A549 (cell line): Measurements from ENCODE around the gene HHATL. TPM values are rescaled to one million over a fixed set of nuclear protein-coding genes. Genes with fewer than 3 reads are reported as not detected.

ENCODE experiments used
- ATAC-seq, 2 experiments: fragments of 200-7000 bp in 1 of 2; fragments of >200 bp in 1 of 2; cut with Nextera tagmentation in 1 of 2; cut with Tn5 transposase in 1 of 2; 3 replicates each; pipeline versions ENCODE4 v1.8.0 to v1.9.1; 2018 to 2020; ENCODE audit warnings: mild to moderate bottlenecking in 1 of 2, moderate library complexity in 1 of 2
- CTCF ChIA-PET: fragments of 300-600 bp; sonication (Branson Sonifier 250); formaldehyde crosslinking; extraction: SDS; loops from one replicate; lab custom pipeline; 2021; ENCODE audit warnings: antibody characterized with exemption, inconsistent platforms; lab: Yijun Ruan, JAX
- POLR2A ChIA-PET: fragments of 350-600 bp; formaldehyde crosslinking; extraction: SDS; loops from one replicate; lab custom pipeline; 2021; ENCODE audit warnings: antibody characterized with exemption, inconsistent platforms; lab: Yijun Ruan, JAX
- DNase-seq, 2 experiments: peaks; one replicate each; pipeline versions ENCODE4 v3.0.0 to v3.0.0-alpha.2; 2011 to 2016; ENCODE audit warnings: low read depth in 1 of 2, low spot score in 1 of 2
- FAIRE-seq: peaks from 2 replicates; lab custom pipeline; 2011; peaks lifted over from hg19 to GRCh38; lab: Jason Lieb, UNC
- H3K27ac ChIP-seq, 2 experiments: fragments of >200 bp; sonication (Bioruptor Twin); formaldehyde crosslinking; 3 replicates each; pipeline ENCODE4 v1.5.1; 2016 to 2017
- H3K4me1 ChIP-seq: fragments of >200 bp; sonication (Bioruptor Twin); formaldehyde crosslinking; 3 replicates; pipeline ENCODE4 v1.6.1; 2016
- H3K4me2 ChIP-seq: fragments of >200 bp; sonication (Bioruptor Twin); formaldehyde crosslinking; 3 replicates; pipeline ENCODE4 v1.6.1; 2016
- H3K4me3 ChIP-seq: fragments of >200 bp; sonication (Bioruptor Twin); formaldehyde crosslinking; 3 replicates; pipeline ENCODE4 v1.5.1; 2016
- H3K9me3 ChIP-seq: fragments of >200 bp; sonication (Bioruptor Twin); formaldehyde crosslinking; 3 replicates; pipeline ENCODE4 v1.6.1; 2016
- BCL3 ChIP-seq: fragments of >200 bp; sonication (Bioruptor Twin); formaldehyde crosslinking; IDR thresholded peaks from 3 replicates; pipeline ENCODE4 v1.6.1; 2016
- CBX2 ChIP-seq: fragments of 200-600 bp; sonication (generic); IDR thresholded peaks from 2 replicates; pipeline ENCODE4 v1.6.1; 2016; ENCODE audit warnings: low read depth, mild to moderate bottlenecking, borderline replicate concordance
- CHD2 ChIP-seq: fragments of 150-350 bp; IDR thresholded peaks from 2 replicates; pipeline ENCODE4 v1.6.1; 2014; ENCODE audit warnings: low read length; ENCODE audit not compliant: partially characterized antibody
- CTCF ChIP-seq: fragments of >200 bp; sonication (Bioruptor Twin); formaldehyde crosslinking; IDR thresholded peaks from 3 replicates; pipeline ENCODE4 v1.5.1; 2016
- EHF ChIP-seq: fragments of 250-450 bp; sonication (Bioruptor Pico); IDR thresholded peaks from 2 replicates; pipeline ENCODE4 v1.5.0; 2020; ENCODE audit warnings: mild to moderate bottlenecking
- EHMT2 ChIP-seq: fragments of 200-600 bp; sonication (generic); IDR thresholded peaks from 2 replicates; pipeline ENCODE4 v1.6.1; 2016; ENCODE audit warnings: antibody characterized with exemption, low read depth, mild to moderate bottlenecking, moderate library complexity
- ESRRA ChIP-seq: fragments of 150-350 bp; IDR thresholded peaks from 2 replicates; pipeline ENCODE4 v1.6.1; 2014; ENCODE audit warnings: mild to moderate bottlenecking, low read length, borderline replicate concordance
- FOSL2 ChIP-seq, 2 experiments: fragments of 450-650 bp in 1 of 2; fragments of >200 bp in 1 of 2; sonication (Bioruptor Twin) in 1 of 2; formaldehyde crosslinking; IDR thresholded peaks; 2 replicates each; pipeline versions ENCODE4 v1.5.0 to v1.6.1; 2016 to 2020; ENCODE audit warnings: mild to moderate bottlenecking in 1 of 2, moderate library complexity in 1 of 2
- HOXA7 ChIP-seq: fragments of 250-450 bp; sonication (Bioruptor Pico); IDR thresholded peaks from 2 replicates; pipeline ENCODE4 v1.5.0; 2020; ENCODE audit warnings: mild to moderate bottlenecking, moderate library complexity
- HOXB13 ChIP-seq: fragments of 250-450 bp; sonication (Bioruptor Pico); IDR thresholded peaks from 2 replicates; pipeline ENCODE4 v1.5.0; 2020; ENCODE audit warnings: low read depth, mild to moderate bottlenecking, moderate library complexity
- HOXB5 ChIP-seq: fragments of 250-450 bp; sonication (Bioruptor Pico); IDR thresholded peaks from 2 replicates; pipeline ENCODE4 v1.5.0; 2020; ENCODE audit warnings: mild to moderate bottlenecking, moderate library complexity
- KDM1A ChIP-seq: fragments of 200-600 bp; sonication (generic); IDR thresholded peaks from 2 replicates; pipeline ENCODE4 v1.6.1; 2016; ENCODE audit warnings: low read depth, mild to moderate bottlenecking
- MAFK ChIP-seq: fragments of 450-650 bp; IDR thresholded peaks from 2 replicates; pipeline ENCODE4 v1.6.1; 2014; ENCODE audit not compliant: partially characterized antibody
- MYC ChIP-seq: IDR thresholded peaks from 2 replicates; pipeline ENCODE4 v1.6.1; 2012; ENCODE audit warnings: mild to moderate bottlenecking, inconsistent platforms, low read length, improper control_type of control experiment, borderline replicate concordance
- POLR2A ChIP-seq: IDR thresholded peaks from 2 replicates; pipeline ENCODE4 v1.6.1; 2012; ENCODE audit warnings: mild to moderate bottlenecking, low read length
- RAD21 ChIP-seq, 2 experiments: fragments of >200 bp in 1 of 2; sonication (Bioruptor Twin) in 1 of 2; formaldehyde crosslinking in 1 of 2; IDR thresholded peaks in 1 of 2; conservative IDR thresholded peaks in 1 of 2; 2 replicates in 1 of 2; 3 replicates in 1 of 2; pipeline ENCODE4 v1.6.1; 2012 to 2018; ENCODE audit warnings: inconsistent platforms in 1 of 2
- RARB ChIP-seq: fragments of 250-450 bp; sonication (Bioruptor Pico); IDR thresholded peaks from 2 replicates; pipeline ENCODE4 v1.8.0; 2021; ENCODE audit warnings: mild to moderate bottlenecking, moderate library complexity
- RNF2 ChIP-seq: fragments of 200-600 bp; sonication (generic); IDR thresholded peaks from 2 replicates; pipeline ENCODE4 v1.6.1; 2016; ENCODE audit warnings: low read depth, mild to moderate bottlenecking, antibody characterized with exemption, moderate library complexity, borderline replicate concordance
- SREBF2 ChIP-seq: fragments of 450-650 bp; IDR thresholded peaks from 2 replicates; pipeline ENCODE4 v1.6.1; 2014; ENCODE audit warnings: mild to moderate bottlenecking, moderate library complexity
- TFCP2L1 ChIP-seq: fragments of 250-450 bp; sonication (Bioruptor Pico); IDR thresholded peaks from 2 replicates; pipeline ENCODE4 v1.5.0; 2021; ENCODE audit warnings: mild to moderate bottlenecking
- USF2 ChIP-seq: fragments of 450-650 bp; IDR thresholded peaks from 2 replicates; pipeline ENCODE4 v1.6.1; 2014; ENCODE audit warnings: antibody characterized with exemption
- ZC3H11A ChIP-seq: fragments of 450-650 bp; IDR thresholded peaks from 2 replicates; pipeline ENCODE4 v1.6.1; 2014; ENCODE audit warnings: antibody characterized with exemption, mild to moderate bottlenecking
- ZSCAN20 ChIP-seq: fragments of 250-450 bp; sonication (Bioruptor Pico); IDR thresholded peaks from 2 replicates; pipeline ENCODE4 v1.8.0; 2022; ENCODE audit warnings: mild to moderate bottlenecking, moderate library complexity
- WGBS: methylation state at CpG from one replicate; pipeline ENCODE4 v1.1.6; 2017; ENCODE audit errors: missing lambda C conversion rate; 5-methylcytosine and 5-hydroxymethylcytosine counted together
- polyA plus RNA-seq, 4 experiments: library from polyadenylated mRNA; depleted of rRNA in 3 of 4; stranded (reverse); fragments of >200 nt; fragmentation: RNase III in 1 of 4; extraction: RNeasy Plus Mini Kit Qiagen cat#74134 plus additional on column Dnase treatment in 1 of 4; gene quantifications; 2 replicates in 3 of 4; 3 replicates in 1 of 4; pipeline ENCODE4 v1.2.3, GENCODE V29; 2011 to 2017
- TF ChIP-seq, protein P1 (sequence below): IDR thresholded peaks from 2 replicates; pipeline ENCODE4 v1.6.1; 2012
- TF ChIP-seq, protein P2 (sequence below): fragments of 150-350 bp; IDR thresholded peaks from 2 replicates; pipeline ENCODE4 v1.6.1; 2014; ENCODE audit warnings: low read depth, mild to moderate bottlenecking, low read length
- TF ChIP-seq, protein P3 (sequence below): IDR thresholded peaks from 2 replicates; pipeline ENCODE4 v1.6.1; 2012

Gene HHATL
- polyA plus RNA-seq, 2 of the 4 experiments (the other 2 are of a cell fraction): not detected

DNA sequence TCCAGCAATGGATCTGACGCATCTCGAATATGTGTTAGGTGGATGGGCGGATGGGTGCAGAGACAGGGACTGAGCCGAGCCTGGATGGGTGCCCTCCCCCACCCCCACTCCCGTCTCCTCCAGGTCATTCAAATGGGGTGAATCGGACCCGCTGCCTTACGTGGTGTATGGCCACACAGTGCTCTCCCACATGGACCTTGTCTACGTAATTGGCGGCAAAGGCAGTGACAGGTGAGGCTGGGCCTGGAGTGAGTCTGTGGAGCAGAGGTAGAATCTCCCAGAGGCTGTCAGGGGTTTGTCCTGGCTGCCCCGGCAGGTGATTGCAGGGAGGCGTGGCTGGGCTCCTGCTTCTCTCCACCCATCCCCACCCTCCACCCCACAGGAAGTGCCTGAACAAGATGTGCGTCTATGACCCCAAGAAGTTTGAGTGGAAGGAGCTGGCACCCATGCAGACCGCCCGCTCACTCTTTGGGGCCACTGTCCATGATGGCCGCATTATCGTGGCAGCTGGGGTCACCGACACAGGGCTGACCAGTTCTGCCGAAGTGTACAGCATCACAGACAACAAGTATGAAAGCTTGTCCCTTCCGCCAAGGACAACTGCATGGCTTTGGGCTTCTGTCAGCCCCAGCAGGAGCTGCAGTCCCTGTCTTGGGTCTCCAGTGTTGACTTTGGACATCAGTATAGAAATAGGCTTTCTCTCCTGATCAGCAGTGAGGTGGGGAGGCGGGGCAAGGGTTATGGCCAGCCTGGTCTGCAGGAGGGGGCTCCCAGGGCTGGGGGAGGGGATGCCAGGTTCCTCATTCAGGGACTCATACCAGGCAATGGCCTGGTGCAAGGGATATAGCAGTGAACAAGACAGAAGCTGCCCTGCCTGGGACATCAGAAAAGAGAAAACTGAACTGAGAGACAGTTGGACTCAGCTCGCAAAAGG is 13.8 kb downstream of the HHATL start:
- WGBS: 80% methylated on average over 19 of the region's 22 CpGs

GRCh38 chr3:42688016-42688415 is 14.6 kb downstream of the HHATL start:
- FAIRE-seq: no peak
- POLR2A ChIA-PET: interaction anchor here (0.6 kb wide), 1 partner anchor 98 kb away, joined by 7 read pairs; no protein-coding TSS in a partner anchor
- H3K4me2 ChIP-seq: no peak overlapping the region
- no peak overlapping the region for H3K4me3 ChIP-seq
- no peak for DNase-seq
- 54% methylated on average over 3 of the region's 15 CpGs for WGBS
- H3K9me3 ChIP-seq: no peaks in the 10 kb centered on the region
- H3K27ac ChIP-seq: no peak overlapping the region
- CTCF ChIA-PET: no interaction called here
- peaks cover 9% of the 10 kb centered on the region; the same call in 1 of the 3 replicates for H3K4me1 ChIP-seq
- no peak for ATAC-seq
- no peak for TF ChIP-seq USF2
- TF ChIP-seq, protein P1, sequence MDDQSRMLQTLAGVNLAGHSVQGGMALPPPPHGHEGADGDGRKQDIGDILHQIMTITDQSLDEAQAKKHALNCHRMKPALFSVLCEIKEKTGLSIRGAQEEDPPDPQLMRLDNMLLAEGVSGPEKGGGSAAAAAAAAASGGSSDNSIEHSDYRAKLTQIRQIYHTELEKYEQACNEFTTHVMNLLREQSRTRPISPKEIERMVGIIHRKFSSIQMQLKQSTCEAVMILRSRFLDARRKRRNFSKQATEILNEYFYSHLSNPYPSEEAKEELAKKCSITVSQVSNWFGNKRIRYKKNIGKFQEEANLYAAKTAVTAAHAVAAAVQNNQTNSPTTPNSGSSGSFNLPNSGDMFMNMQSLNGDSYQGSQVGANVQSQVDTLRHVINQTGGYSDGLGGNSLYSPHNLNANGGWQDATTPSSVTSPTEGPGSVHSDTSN: no peak
- no peak for TF ChIP-seq HOXB13
- no peak for TF ChIP-seq RARB
- no peak for TF ChIP-seq FOSL2 (IDR thresholded peaks at IDR 0.05)
- no peak for TF ChIP-seq FOSL2 (CRISPR knock-in tag; IDR thresholded peaks at IDR 0.05)
- TF ChIP-seq ESRRA: no peak
- no peak for TF ChIP-seq ZC3H11A
- TF ChIP-seq ZSCAN20: no peak
- no peak for TF ChIP-seq HOXB5 (CRISPR knock-in tag)
- TF ChIP-seq MAFK: no peak
- TF ChIP-seq EHMT2: no peak
- TF ChIP-seq RAD21 (conservative IDR thresholded peaks at IDR 0.05 in 1 of 2, IDR thresholded peaks at IDR 0.05 in 1 of 2): no peak
- TF ChIP-seq MYC: no peak
- TF ChIP-seq BCL3: no peak

More for the DNA sequence above, 13.8 kb downstream of the HHATL start:
- no peak for DNase-seq
- ChIA-PET CTCF (no interaction called here), POLR2A (interaction anchor here (0.6 kb wide), 1 partner anchor 98 kb away, joined by 7 read pairs; no protein-coding TSS in a partner anchor)
- H3K27ac ChIP-seq: no peak overlapping the region
- no peak overlapping the region for H3K4me3 ChIP-seq
- TF ChIP-seq RNF2 (no peak), TFCP2L1 (CRISPR knock-in tag) (no peak), SREBF2 (no peak), EHF (no peak), CBX2 (no peak), CTCF (no peak), HOXA7 (CRISPR knock-in tag) (no peak), BCL3 (no peak), KDM1A (no peak), CHD2 (no peak), POLR2A (no peak)
- TF ChIP-seq, protein P2, sequence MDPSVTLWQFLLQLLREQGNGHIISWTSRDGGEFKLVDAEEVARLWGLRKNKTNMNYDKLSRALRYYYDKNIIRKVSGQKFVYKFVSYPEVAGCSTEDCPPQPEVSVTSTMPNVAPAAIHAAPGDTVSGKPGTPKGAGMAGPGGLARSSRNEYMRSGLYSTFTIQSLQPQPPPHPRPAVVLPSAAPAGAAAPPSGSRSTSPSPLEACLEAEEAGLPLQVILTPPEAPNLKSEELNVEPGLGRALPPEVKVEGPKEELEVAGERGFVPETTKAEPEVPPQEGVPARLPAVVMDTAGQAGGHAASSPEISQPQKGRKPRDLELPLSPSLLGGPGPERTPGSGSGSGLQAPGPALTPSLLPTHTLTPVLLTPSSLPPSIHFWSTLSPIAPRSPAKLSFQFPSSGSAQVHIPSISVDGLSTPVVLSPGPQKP: no peak
- TF ChIP-seq, protein P3, sequence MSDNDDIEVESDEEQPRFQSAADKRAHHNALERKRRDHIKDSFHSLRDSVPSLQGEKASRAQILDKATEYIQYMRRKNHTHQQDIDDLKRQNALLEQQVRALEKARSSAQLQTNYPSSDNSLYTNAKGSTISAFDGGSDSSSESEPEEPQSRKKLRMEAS: no peak
- no peaks in the 10 kb centered on the region for H3K9me3 ChIP-seq
- FAIRE-seq: no peak
- no peak for ATAC-seq
- H3K4me1 ChIP-seq: peaks cover 5% of the 10 kb centered on the region; the same call in 1 of the 3 replicates
- no peak overlapping the region for H3K4me2 ChIP-seq
